G401 (cell line): ENCODE data around the gene CAPZA1. TPM values are rescaled to one million over a fixed set of nuclear protein-coding genes. Genes with fewer than 3 reads are reported as not detected.
"Not testable (repeated sequence)": the region's sequence is repeated elsewhere in the genome, so short reads cannot be mapped to it uniquely, and the experiment has no call there.

Experiments used
- DNase-seq: peaks from one replicate; pipeline ENCODE4 v3.0.0-alpha.2; 2015; ENCODE audit warnings: low spot score
- in situ Hi-C: cut with HindIII; loops from 2 replicates; pipeline ENCODE4 v1.10.0; 2016; ENCODE audit warnings: low sequenced_read_pairs, mixed read lengths
- total RNA-seq: library from RNA; depleted of rRNA; stranded (reverse); fragments of >200 nt; shearing (Covaris generic); gene quantifications from 2 replicates; pipeline ENCODE4 v1.2.3, GENCODE V29; 2014; rRNA removed

Gene CAPZA1
- total RNA-seq: 243 and 371 TPM in 2 replicates

DNA sequence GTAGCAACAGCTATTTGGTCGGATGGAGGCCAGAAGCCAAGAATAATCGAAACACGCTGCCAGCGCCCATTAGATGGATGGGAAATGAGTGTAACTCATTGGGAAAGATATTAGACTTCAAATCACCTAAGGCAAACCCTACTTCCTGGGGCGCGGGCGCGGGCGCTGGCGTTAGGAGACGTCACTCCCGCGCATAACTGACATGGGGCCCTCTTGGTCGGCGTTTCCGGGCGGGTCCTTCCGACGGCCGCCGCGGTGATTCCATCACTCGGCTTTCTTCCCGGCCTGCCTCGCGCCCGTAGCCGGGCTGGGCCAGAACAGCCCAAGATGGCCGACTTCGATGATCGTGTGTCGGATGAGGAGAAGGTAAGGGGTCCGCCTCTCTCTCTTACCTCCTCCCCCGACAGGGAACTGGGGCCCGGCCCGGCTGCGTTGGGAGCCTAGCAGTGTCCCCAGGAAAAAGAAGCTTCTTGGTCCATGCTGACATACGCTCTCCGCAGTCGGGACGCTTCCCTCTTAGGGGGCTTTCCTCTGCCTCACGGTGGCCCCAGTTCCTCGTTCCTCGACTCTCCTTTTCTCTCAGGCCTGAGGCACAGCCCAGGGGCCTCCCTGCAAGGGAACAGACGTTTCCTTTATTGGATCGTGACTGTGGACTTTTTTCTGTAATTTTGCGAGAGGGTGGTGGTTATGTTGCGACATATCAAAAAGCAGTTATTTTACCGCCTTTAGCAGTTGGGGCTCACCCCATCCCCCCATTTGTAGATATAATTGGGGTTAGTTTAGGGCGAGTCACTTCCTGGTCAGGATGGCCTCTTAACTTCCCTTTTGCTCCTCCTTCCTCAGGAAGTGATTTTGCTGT lies at the start of gene CAPZA1:
Gene CAPZA1, plus strand, starts transcription at position 315 of the 859 bp plus-strand sequence. Its CDS starts 13 bp downstream, at position 328.
- in situ Hi-C loops: no loop called here
- peak; percentile 90 for DNase-seq

DNA sequence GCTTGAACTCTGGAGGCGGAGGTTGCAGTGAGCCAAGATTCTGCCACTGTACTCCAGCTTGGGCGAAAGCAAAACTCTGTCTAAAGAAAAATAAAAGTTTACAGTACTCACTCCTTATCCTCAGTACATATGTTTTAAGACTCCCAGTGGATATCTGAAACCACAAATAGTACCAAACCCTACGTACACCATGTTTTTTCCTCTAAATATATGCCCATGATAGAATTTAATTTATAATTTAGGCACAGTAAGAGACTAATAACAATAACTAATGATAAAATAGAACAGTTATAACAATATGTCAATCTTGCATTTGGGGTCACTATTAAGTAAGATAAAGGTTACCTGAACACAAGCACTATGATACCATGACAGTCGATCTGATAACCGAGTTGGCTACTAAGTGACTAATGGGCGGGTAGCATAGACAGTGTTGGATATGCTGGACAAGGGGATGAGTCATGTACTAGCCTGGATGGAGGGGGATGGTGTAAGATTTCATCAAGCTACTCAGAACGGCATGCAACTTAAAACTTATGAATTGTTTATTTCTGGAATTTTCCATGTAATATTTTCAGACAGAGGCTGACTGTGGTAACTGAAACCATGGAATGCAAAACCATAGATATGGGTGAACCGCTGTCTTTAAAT lies 44.4 kb upstream of the CAPZA1 start:
- DNase-seq: no peak
- in situ Hi-C loops: no loop called here

DNA sequence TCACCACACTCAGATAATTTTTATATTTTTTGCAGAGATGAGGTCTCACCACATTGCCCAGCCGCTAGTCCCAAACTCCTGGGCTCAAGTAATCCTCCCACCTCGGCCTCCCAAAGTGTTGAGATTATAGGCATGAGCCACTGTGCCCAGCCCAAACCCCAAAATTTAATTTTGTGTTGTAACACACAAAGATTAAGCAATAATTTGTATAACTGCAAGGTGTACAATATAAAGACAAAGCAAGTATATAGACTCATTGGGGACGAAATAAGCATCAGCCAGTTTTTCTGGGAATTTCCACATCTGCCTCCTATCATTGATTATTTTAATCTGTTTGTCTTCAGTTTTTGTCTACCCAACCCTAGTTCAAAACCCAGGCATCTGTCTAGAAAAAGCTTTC lies 43.4 kb upstream of the CAPZA1 start:
- in situ Hi-C loops: no loop called here
- no peak for DNase-seq

DNA sequence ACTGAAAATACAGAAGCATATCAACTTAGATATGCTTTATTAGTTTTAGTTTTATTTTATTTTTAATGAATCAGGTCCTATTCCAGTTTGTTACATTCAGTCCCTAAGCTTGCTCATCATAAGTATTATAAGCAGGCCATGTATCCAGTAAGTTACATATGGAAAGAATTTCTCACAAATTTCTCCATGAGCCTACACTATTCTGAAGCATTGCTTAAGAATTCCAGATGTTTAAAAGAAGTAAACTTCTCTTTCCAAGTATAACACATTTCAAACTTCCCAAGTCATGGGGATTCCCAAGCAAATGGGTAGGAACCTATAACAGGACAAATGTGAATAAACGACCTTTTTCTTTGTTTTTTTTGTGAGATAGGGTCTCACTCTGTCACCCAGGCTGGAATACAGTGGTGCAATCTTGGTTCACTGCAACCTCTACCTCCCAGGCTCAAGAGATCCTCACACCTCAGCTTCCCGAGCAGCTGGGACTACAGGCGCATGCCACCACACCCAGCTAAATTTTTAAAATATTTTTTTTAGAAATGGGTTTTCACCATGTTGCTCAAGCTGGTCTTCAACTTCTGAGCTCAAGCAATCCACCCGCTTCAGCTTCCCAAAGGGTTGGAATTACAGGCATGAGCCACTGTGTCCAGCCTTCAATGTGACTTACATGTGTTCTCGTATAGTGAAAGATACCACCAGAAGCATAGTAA lies 39.7 kb upstream of the CAPZA1 start:
- no peak for DNase-seq
- in situ Hi-C loops: no loop called here

DNA sequence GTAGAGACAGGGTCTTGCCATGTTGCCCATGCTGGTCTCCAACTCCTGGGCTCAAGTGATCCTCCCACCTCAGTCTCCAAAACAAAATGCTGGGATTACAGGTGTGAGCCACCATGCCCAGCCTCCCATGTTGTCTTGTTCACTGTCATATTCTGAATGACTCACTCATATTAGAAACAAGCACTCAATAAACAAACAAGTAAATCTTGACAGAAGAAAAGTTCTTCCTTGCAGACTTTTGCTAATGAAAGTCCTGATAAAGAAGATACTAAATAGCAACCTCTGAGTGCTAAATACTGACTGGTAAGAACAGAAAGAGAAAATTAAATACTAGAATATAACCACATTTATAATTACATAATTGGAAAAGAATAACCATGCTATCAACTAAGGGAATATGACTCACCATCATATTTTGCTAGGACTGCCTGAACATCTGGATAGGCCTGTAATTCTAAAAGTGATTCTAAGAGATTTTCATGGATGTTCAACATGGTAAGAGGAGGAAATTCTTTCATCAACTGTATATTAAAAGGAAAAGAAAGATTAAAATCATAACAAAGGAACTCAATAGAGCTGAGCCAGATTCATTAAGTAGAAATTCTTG lies 37.9 kb upstream of the CAPZA1 start:
- in situ Hi-C loops: no loop called here
- DNase-seq: no peak

GRCh38 chr1:112583366-112583765 lies 36.3 kb upstream of the CAPZA1 start:
- in situ Hi-C loops: no loop called here
- no peak for DNase-seq

DNA sequence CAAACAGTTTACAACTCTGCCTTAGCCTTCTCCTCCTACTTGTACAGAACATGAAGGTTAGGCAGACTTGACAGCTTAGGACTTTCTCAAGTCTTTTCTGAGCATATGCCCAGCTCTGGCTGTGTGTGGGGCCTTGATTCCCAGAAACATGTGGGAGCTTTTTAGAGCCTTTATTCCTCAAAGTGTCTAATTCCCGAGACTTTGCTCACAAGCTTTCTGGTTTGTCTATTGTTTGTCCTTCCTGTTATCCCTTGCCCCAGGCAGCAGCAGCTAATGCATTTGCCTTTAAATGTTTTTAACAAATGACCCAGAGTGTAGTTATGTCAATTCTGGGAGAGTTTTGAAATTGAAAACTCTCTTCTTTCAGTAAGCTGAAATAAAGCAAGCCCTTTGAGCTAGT lies 29.9 kb upstream of the CAPZA1 start:
- DNase-seq: no peak

DNA sequence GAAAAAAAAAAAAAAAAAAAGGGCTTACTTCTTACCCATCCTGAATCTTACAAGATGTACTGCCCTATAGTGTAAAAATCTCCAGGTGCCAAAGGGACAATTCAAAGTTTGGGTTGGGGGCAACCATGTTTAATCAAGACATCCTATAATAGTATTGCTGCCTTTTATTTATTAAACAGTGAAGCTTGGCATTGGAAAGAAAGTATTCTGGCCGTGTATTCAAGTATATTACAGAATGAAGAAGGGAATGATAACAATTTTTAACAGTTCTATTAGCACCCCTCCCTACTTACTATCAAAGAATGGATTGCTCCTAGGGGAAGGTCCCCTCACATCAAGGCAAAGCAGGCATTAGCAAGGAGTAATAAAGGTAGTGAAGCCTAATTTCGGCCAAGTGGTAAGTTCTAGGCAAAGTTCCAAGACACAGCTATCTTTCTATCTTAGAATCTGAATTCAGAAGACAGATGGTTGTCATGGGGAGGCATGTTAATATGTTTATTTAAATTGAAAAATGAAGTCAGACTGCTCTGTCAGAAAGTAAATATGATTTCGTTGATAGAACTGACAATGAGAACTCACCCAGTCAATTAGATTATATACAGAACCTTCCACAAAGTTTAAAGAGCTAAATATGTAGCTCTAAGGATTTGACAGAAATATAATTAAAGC lies 25.3 kb upstream of the CAPZA1 start:
- DNase-seq: peak; percentile 63
- in situ Hi-C loops: no loop called here

More for the DNA sequence above, 29.9 kb upstream of the CAPZA1 start:
- in situ Hi-C loops: no loop called here

- in situ Hi-C loops: no loop called here
These were observed 20.2 kb upstream of the CAPZA1 start for GRCh38 chr1:112599477-112599876.

DNA sequence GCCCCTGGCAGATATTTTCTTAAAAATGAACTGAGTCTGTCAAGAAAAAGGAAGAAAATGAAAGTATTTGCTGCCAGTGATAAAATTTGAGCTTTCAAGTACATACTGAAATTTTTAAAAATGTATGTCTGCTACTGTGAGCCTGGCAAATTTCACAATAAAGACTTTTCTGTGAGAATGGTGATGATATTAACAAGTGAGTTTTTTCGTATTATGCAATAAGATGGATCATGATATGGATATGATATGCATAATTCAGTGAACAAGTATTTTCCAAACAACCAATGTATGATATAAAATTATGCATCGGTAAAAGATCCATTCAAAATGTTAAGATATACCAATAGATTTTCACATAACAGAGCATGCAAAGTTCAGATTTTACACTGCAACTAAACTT lies 16.6 kb upstream of the CAPZA1 start:
- DNase-seq: no peak
- in situ Hi-C loops: no loop called here

More at GRCh38 chr1:112599477-112599876, 20.2 kb upstream of the CAPZA1 start:
- no peak for DNase-seq

DNA sequence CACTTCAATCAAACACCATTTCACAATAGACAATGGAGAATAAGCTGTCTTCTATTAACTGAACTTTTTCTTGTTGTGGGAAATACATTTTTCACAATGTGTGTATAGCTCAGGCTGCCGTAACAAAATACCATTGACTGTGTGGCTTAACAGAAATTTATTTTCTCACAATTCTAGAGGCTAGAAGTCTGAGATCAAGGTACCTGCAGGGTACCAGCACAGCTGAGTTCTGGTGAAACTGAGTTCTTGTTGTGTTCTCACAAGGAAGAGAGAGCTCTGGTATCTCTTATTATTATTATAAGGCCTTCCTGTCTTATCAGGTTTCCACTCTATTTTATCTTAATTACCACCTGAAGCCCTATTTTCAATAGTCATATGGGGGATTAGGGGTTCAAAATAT lies 16.1 kb upstream of the CAPZA1 start:
- in situ Hi-C loops: no loop called here
- DNase-seq: no peak

GRCh38 chr1:112605633-112606327 lies 13.9 kb upstream of the CAPZA1 start:
- DNase-seq: no peak
- in situ Hi-C loops: no loop called here

DNA sequence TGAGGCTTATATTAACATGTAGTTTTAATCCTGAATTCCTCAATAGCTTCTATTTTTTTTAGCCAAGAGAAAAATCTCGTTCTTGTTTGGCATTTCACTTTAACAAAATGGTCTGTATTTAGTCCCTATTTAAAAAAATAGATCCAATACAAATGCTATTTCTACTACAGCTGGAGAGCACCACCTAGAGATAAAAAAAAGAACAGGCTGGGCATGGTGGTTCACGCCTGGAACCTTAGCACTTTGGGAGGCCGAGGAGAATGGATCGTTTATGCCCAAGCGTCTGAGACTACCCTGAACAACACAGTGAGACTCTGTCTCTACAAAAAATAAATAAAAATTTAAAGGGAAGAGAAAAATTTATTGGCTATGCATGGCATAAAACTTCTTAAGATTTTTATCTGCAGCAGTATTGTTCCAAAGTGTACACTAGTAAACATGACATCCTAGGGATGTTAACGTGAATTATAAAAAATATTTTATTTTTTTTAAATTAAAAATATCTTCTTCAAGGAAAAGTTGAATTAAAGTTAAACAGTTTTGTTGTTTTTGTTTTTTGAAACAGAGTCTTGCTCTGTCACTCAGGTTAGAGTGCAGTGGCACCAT lies 5.1 kb upstream of the CAPZA1 start:
- in situ Hi-C loops: no loop called here
- DNase-seq: peak; percentile 37

- in situ Hi-C loops: no loop called here
- peak; percentile 19 for DNase-seq
These were observed 1.4 kb upstream of the CAPZA1 start for GRCh38 chr1:112618114-112618720.

- in situ Hi-C loops: no loop called here
These were observed 713 bp upstream of the CAPZA1 start, which contains the start of gene ST7L for GRCh38 chr1:112618721-112619517. ST7L (minus strand) TSS chr1:112619141; CDS start chr1:112619113, 28 bp downstream.

DNA sequence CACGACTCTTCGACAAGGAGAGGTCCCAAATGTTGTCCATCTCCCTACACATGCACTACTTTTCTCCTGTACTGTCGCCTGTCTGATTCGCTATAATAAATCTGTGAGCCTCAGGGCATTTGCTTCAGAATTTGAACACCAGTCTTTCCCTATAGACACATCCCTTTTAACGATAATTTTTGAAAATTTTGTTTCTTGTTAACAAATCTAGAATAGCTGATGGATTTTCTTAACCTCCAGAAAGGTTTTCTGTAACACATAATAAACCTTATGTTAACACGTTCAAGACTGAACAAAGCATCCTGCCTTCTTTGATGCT lies 704 bp downstream of the CAPZA1 start:
- DNase-seq: no peak
- in situ Hi-C loops: no loop called here

More at GRCh38 chr1:112618721-112619517, 713 bp upstream of the CAPZA1 start, which contains the start of gene ST7L:
- peak; percentile 91 for DNase-seq

GRCh38 chr1:112624493-112624892 lies 4.9 kb downstream of the CAPZA1 start:
- DNase-seq, in situ Hi-C loops: not testable (repeated sequence)
